Upper lobe of left lung (tissue), 6 donors: ENCODE results near the gene TMEM273. TPM values are rescaled to one million over a fixed set of nuclear protein-coding genes. Genes with fewer than 3 reads are reported as not detected.

Experiments used
- ATAC-seq, 2 donors: fragments of 200-7000 bp; cut with Tn5 transposase; one replicate each; pipeline ENCODE4 v1.9.1; 2022; ENCODE audit warnings: mild to moderate bottlenecking in 2 of 2, moderate library complexity in 2 of 2; ENCODE audit not compliant: low FRiP score in 2 of 2
- DNase-seq, 2 donors: peaks; one replicate each; pipeline ENCODE4 v3.0.0-alpha.2; 2019 to 2020
- H3K27ac ChIP-seq, 4 donors: fragments of 200-600 bp; sonication (generic); one replicate each; pipeline ENCODE4 v1.5.1; 2016 to 2019
- H3K27me3 ChIP-seq, 4 donors: fragments of 200-600 bp; sonication (generic); one replicate each; pipeline ENCODE4 v1.5.1; 2017 to 2019
- H3K36me3 ChIP-seq, 4 donors: fragments of 200-600 bp; sonication (generic); one replicate each; pipeline ENCODE4 v1.5.1; 2016 to 2019
- H3K4me1 ChIP-seq, 4 donors: fragments of 200-600 bp; sonication (generic); one replicate each; pipeline ENCODE4 v1.5.1; 2018 to 2019
- H3K4me3 ChIP-seq, 4 donors: fragments of 200-600 bp; sonication (generic); one replicate each; pipeline ENCODE4 v1.5.1; 2017 to 2019; ENCODE audit warnings: mild to moderate bottlenecking in 2 of 4, moderate library complexity in 1 of 4
- H3K9me3 ChIP-seq, 4 donors: fragments of 200-600 bp; sonication (generic); one replicate each; pipeline ENCODE4 v1.5.1; 2018 to 2019
- CTCF ChIP-seq, 6 experiments: fragments of 450-650 bp in 4 of 6; fragments of 200-600 bp in 2 of 6; sonication (generic) in 2 of 6; IDR thresholded peaks; one replicate each; pipeline ENCODE4 v1.5.1; 2016 to 2019; ENCODE audit warnings: antibody characterized with exemption in 6 of 6
- EP300 ChIP-seq, 4 donors: sonication (generic); formaldehyde crosslinking; IDR thresholded peaks; one replicate each; pipeline ENCODE4 v1.5.1; 2017; ENCODE audit warnings: antibody characterized with exemption in 4 of 4, control low read depth in 2 of 4
- POLR2A ChIP-seq, 4 donors: fragments of 450-650 bp; IDR thresholded peaks; one replicate each; pipeline ENCODE4 v1.5.1; 2016 to 2017; ENCODE audit warnings: antibody characterized with exemption in 4 of 4, mild to moderate bottlenecking in 2 of 4
- POLR2AphosphoS5 ChIP-seq, 2 donors: sonication (generic); formaldehyde crosslinking; IDR thresholded peaks; one replicate each; pipeline ENCODE4 v1.5.1; 2017; ENCODE audit warnings: antibody characterized with exemption in 2 of 2
- WGBS, 2 donors: methylation state at CpG; one replicate each; pipeline ENCODE4 v1.1.5; 2017 to 2018; 5-methylcytosine and 5-hydroxymethylcytosine counted together
- total RNA-seq, 6 donors: library from RNA; depleted of rRNA in 4 of 6; stranded (reverse); fragments of >200 nt in 4 of 6; gene quantifications; one replicate each; pipeline versions ENCODE4 v1.1.0 to v1.2.1, GENCODE V29; 2016 to 2021
- donor health status: DM: no; HTN: no; CAD: no; lungs with moderate emphysema.
- donor health status: DM: no; HTN: yes; CAD: no; lungs with severe emphysema.

TMEM273 gene
- total RNA-seq, 6 donors from 2014 or later: 12.3 to 52.3 (median 30.7) TPM

- Histone ChIP-seq H3K27ac (peak overlapping the region; percentile 55 to 86 (median 80)), H3K27me3 (no peaks in the 10 kb centered on the region), H3K36me3 (no peaks in the 10 kb centered on the region), H3K9me3 (no peaks in the 10 kb centered on the region), H3K4me3 (peak overlapping the region in 3 of 4 donors; percentile 59 to 65 (median 61)), H3K4me1 (peaks cover 0 to 28% (median 14%) of the 10 kb centered on the region in 4 donors)
- DNase-seq: no peak
- peak in 1 of 2 donors; percentile 15 for ATAC-seq
- TF ChIP-seq POLR2A (IDR thresholded peaks at IDR 0.05) (no peak), CTCF (IDR thresholded peaks at IDR 0.05) (no peak), EP300 (IDR thresholded peaks at IDR 0.05) (no peak), POLR2AphosphoS5 (IDR thresholded peaks at IDR 0.05) (no peak)
- WGBS, 2 donors: 46 to 51% methylated on average over 9 of the region's 9 CpGs
These were observed 73.5 kb downstream of the TMEM273 start for GRCh38 chr10:49114718-49115014.

- Histone ChIP-seq H3K4me3 (peak overlapping the region in 3 of 4 donors; percentile 59 to 65 (median 61)), H3K9me3 (no peaks in the 10 kb centered on the region), H3K27me3 (no peaks in the 10 kb centered on the region), H3K27ac (peak overlapping the region in 2 of 4 donors; percentile 53 to 86), H3K36me3 (no peaks in the 10 kb centered on the region), H3K4me1 (peaks cover 0 to 33% (median 17%) of the 10 kb centered on the region in 4 donors)
- DNase-seq (peak in 1 of 2 donors; percentile 49), ATAC-seq (no peak)
- TF ChIP-seq POLR2A (IDR thresholded peaks at IDR 0.05) (peak in 1 of 4 donors; percentile 45), CTCF (IDR thresholded peaks at IDR 0.05) (no peak), POLR2AphosphoS5 (IDR thresholded peaks at IDR 0.05) (no peak), EP300 (IDR thresholded peaks at IDR 0.05) (no peak)
- 54 to 73% methylated on average over 3 of the region's 3 CpGs for WGBS, 2 donors
These were observed 74.5 kb downstream of the TMEM273 start for GRCh38 chr10:49113741-49114141.

DNA sequence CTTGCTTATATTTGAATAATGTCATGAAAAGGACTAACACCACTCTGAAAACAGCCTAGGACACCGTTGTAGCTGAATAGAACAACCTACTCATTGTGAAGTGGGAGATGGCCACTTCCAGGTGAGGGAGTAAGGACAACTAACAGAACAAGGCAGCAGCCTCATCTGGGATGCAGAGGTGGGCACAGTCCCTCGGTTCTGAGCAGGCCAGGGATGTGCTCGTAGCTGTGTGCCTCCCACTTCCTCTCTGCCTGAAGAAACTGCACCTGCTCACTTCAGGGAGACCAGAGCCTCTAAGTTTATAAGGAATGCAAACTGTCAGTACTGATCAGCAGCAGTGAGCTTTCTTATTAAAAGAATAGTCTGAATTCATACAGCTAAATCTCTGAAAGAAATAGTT, 75.3 kb downstream of the TMEM273 start:
- DNase-seq: no peak
- no peak overlapping the region for H3K4me3 ChIP-seq
- no peaks in the 10 kb centered on the region for H3K36me3 ChIP-seq
- WGBS, 2 donors: 53 to 68% methylated on average over 3 of the region's 3 CpGs
- peaks cover 0 to 34% (median 17%) of the 10 kb centered on the region in 4 donors for H3K4me1 ChIP-seq
- no peaks in the 10 kb centered on the region for H3K9me3 ChIP-seq
- TF ChIP-seq POLR2A (IDR thresholded peaks at IDR 0.05) (no peak), CTCF (IDR thresholded peaks at IDR 0.05) (no peak), EP300 (IDR thresholded peaks at IDR 0.05) (no peak), POLR2AphosphoS5 (IDR thresholded peaks at IDR 0.05) (no peak)
- peak overlapping the region in 1 of 4 donors; percentile 86 for H3K27ac ChIP-seq
- no peak for ATAC-seq
- H3K27me3 ChIP-seq: no peaks in the 10 kb centered on the region

- Histone ChIP-seq H3K27ac (no peak overlapping the region), H3K9me3 (no peaks in the 10 kb centered on the region), H3K4me1 (peaks cover 1 to 41% (median 20%) of the 10 kb centered on the region in 4 donors), H3K36me3 (no peaks in the 10 kb centered on the region), H3K4me3 (no peak overlapping the region), H3K27me3 (no peaks in the 10 kb centered on the region)
- 80 to 81% methylated on average over 3 of the region's 3 CpGs for WGBS, 2 donors
- ATAC-seq (no peak), DNase-seq (no peak)
- TF ChIP-seq POLR2A (IDR thresholded peaks at IDR 0.05): no peak
- TF ChIP-seq CTCF (IDR thresholded peaks at IDR 0.05): no peak
- no peak for TF ChIP-seq EP300 (IDR thresholded peaks at IDR 0.05)
- no peak for TF ChIP-seq POLR2AphosphoS5 (IDR thresholded peaks at IDR 0.05)
These were observed 76.1 kb downstream of the TMEM273 start for GRCh38 chr10:49112098-49112497.

DNA sequence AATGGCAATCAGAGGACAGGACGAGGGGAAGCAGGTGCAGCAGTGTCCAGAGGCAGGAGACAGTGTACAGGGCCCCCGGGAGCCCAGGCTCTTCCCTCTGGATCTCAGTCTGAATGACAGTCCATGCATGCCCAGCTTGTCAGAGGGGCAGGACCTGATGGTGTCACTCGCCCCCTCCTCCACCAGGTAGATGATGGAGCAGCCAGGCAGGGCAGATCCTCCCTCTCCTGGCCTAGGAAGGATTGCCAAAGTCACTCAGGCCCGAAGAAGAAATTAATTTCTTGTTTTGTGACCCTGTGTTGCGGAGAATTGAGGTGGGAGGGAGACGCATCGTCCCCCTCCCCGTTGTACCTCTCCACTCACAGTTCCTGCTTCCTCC, 76.9 kb downstream of the TMEM273 start:
- Histone ChIP-seq H3K4me1 (peaks cover 3 to 49% (median 27%) of the 10 kb centered on the region in 4 donors), H3K27ac (no peak overlapping the region), H3K36me3 (no peaks in the 10 kb centered on the region), H3K27me3 (no peaks in the 10 kb centered on the region), H3K9me3 (no peaks in the 10 kb centered on the region), H3K4me3 (no peak overlapping the region)
- TF ChIP-seq CTCF (IDR thresholded peaks at IDR 0.05) (no peak), EP300 (IDR thresholded peaks at IDR 0.05) (no peak)
- DNase-seq (no peak), ATAC-seq (no peak)
- 55 to 74% methylated on average over 8 of the region's 8 CpGs for WGBS, 2 donors
